Measurements from ENCODE around the gene LPAR1.

Gene LPAR1

GRCh38 chr9:110999379-110999778 is 38.9 kb downstream of the LPAR1 start:
- no peak for DNase-seq

GRCh38 chr9:110997847-110998246 is 40.4 kb downstream of the LPAR1 start:
- DNase-seq: no peak

- no peak for DNase-seq
These were observed 41.6 kb downstream of the LPAR1 start for GRCh38 chr9:110996436-110997220.

- DNase-seq: peak in 1 of 2 donors; percentile 31
These were observed 42.6 kb downstream of the LPAR1 start for GRCh38 chr9:110995420-110996340.

- DNase-seq: peak in 1 of 2 donors; percentile 98
These were observed 43.5 kb downstream of the LPAR1 start for GRCh38 chr9:110994771-110995241.

- no peak for DNase-seq
These were observed 47.8 kb downstream of the LPAR1 start for GRCh38 chr9:110990481-110990880.

GRCh38 chr9:110986529-110986928 is 51.7 kb downstream of the LPAR1 start:
- no peak for DNase-seq

- peak in 1 of 2 donors; percentile 18 for DNase-seq
These were observed 53.3 kb downstream of the LPAR1 start for GRCh38 chr9:110984890-110985437.

- peak in 1 of 2 donors; percentile 9 for DNase-seq
These were observed 58.0 kb downstream of the LPAR1 start for GRCh38 chr9:110980261-110980660.

GRCh38 chr9:110979636-110980035 is 58.6 kb downstream of the LPAR1 start:
- DNase-seq: no peak

GRCh38 chr9:110978516-110978915 is 59.8 kb downstream of the LPAR1 start:
- no peak for DNase-seq

- no peak for DNase-seq
These were observed 61.0 kb downstream of the LPAR1 start for GRCh38 chr9:110977259-110977709.

- no peak for DNase-seq
These were observed 62.3 kb downstream of the LPAR1 start for GRCh38 chr9:110975969-110976368.

GRCh38 chr9:110975278-110975677 is 63.0 kb downstream of the LPAR1 start:
- no peak for DNase-seq

- DNase-seq: no peak
These were observed 66.6 kb downstream of the LPAR1 start for GRCh38 chr9:110971705-110972104.

GRCh38 chr9:110971234-110971633 is 67.0 kb downstream of the LPAR1 start:
- no peak for DNase-seq

GRCh38 chr9:110969971-110970386 is 68.3 kb downstream of the LPAR1 start:
- no peak for DNase-seq

- no peak for DNase-seq
These were observed 70.2 kb downstream of the LPAR1 start for GRCh38 chr9:110968096-110968495.

GRCh38 chr9:110967196-110967595 is 71.1 kb downstream of the LPAR1 start:
- no peak for DNase-seq

GRCh38 chr9:110960288-110960687 is 78.0 kb downstream of the LPAR1 start:
- no peak for DNase-seq

GRCh38 chr9:110958847-110959246 is 79.4 kb downstream of the LPAR1 start:
- peak in 1 of 2 donors; percentile 15 for DNase-seq

- DNase-seq: peak in 1 of 2 donors; percentile 42
These were observed 83.4 kb downstream of the LPAR1 start for GRCh38 chr9:110954822-110955291.

GRCh38 chr9:110952540-110952859 is 85.8 kb downstream of the LPAR1 start:
- no peak for DNase-seq

Measured in bone marrow (tissue), 2 donors.